Caco-2 (cell line): ENCODE data around the gene TRIM71. TPM values are rescaled to one million over a fixed set of nuclear protein-coding genes. Genes with fewer than 3 reads are reported as not detected.
"Not testable (repeated sequence)": the region's sequence is repeated elsewhere in the genome, so short reads cannot be mapped to it uniquely, and the experiment has no call there.

Experiments used
- BruUV-seq: library from RNA; stranded (reverse); fragments of 400-500 nt; replicated peaks from 2 replicates; lab custom pipeline; 2021; lab: Mats Ljungman, UMichigan
- CTCF ChIA-PET: fragments of 300-600 bp; sonication (Branson Sonifier 250); formaldehyde crosslinking; loops from one replicate; lab custom pipeline; 2022; ENCODE audit warnings: antibody characterized with exemption; lab: Charles Lee
- POLR2A ChIA-PET: fragments of 300-600 bp; sonication (Branson Sonifier 250); formaldehyde crosslinking; loops from one replicate; lab custom pipeline; 2022; ENCODE audit warnings: antibody characterized with exemption; lab: Charles Lee
- DNase-seq, 2 experiments: peaks; one replicate each; pipeline versions ENCODE4 v3.0.0 to v3.0.0-alpha.2; 2020 to 2022
- H3K27me3 ChIP-seq: replicated peaks from 2 replicates; pipeline ENCODE4 v1.6.0; 2011; ENCODE audit warnings: low read length; ENCODE audit not compliant: control insufficient read depth, insufficient read depth
- H3K36me3 ChIP-seq: 2 replicates; pipeline ENCODE4 v1.5.1; 2011; ENCODE audit warnings: low read length; ENCODE audit not compliant: control insufficient read depth, insufficient read depth
- H3K4me1 ChIP-seq: fragments of 250-450 bp; sonication (Bioruptor Pico); 2 replicates; pipeline ENCODE4 v1.5.1; 2020; ENCODE audit warnings: mild to moderate bottlenecking
- H3K4me3 ChIP-seq: 2 replicates; pipeline ENCODE4 v1.5.1; 2011; ENCODE audit warnings: low read depth, mild to moderate bottlenecking, control low read depth, low read length
- H3K9me3 ChIP-seq: fragments of 250-450 bp; sonication (Bioruptor Pico); 2 replicates; pipeline ENCODE4 v1.5.1; 2020; ENCODE audit warnings: mild to moderate bottlenecking, moderate library complexity
- H3K27ac Mint-ChIP-seq: one replicate; pipeline ENCODE4 v1.8.0; 2022; ENCODE audit warnings: mixed read lengths; ENCODE audit not compliant: unreplicated experiment
- H3K27me3 Mint-ChIP-seq: one replicate; pipeline ENCODE4 v1.8.0; 2022; ENCODE audit warnings: mixed read lengths; ENCODE audit not compliant: insufficient read depth, unreplicated experiment
- H3K36me3 Mint-ChIP-seq: one replicate; pipeline ENCODE4 v1.8.0; 2022; ENCODE audit warnings: mild to moderate bottlenecking, mixed read lengths; ENCODE audit not compliant: insufficient read depth, unreplicated experiment
- H3K4me1 Mint-ChIP-seq: one replicate; pipeline ENCODE4 v1.8.0; 2022; ENCODE audit warnings: low read depth, mixed read lengths; ENCODE audit not compliant: unreplicated experiment
- H3K4me3 Mint-ChIP-seq: one replicate; pipeline ENCODE4 v1.8.0; 2022; ENCODE audit warnings: mild to moderate bottlenecking, moderate library complexity, mixed read lengths; ENCODE audit not compliant: unreplicated experiment
- H3K9me3 Mint-ChIP-seq: one replicate; pipeline ENCODE4 v1.8.0; 2022; ENCODE audit warnings: mixed read lengths; ENCODE audit not compliant: unreplicated experiment
- CTCF ChIP-seq, 2 experiments: fragments of 200-600 bp in 1 of 2; IDR thresholded peaks; 1 replicate in 1 of 2; 2 replicates in 1 of 2; pipeline versions ENCODE4 v1.5.1 to v1.8.0; 2011 to 2022; ENCODE audit warnings: antibody characterized with exemption in 1 of 2, control low read depth in 1 of 2, inconsistent platforms in 1 of 2, low read depth in 1 of 2, low read length in 1 of 2, mild to moderate bottlenecking in 1 of 2, moderate library complexity in 1 of 2; ENCODE audit not compliant: insufficient read depth in 1 of 2, severe bottlenecking in 1 of 2, unreplicated experiment in 1 of 2
- intact Hi-C: fragments of 100-400 bp; cut with micrococcal nuclease; formaldehyde crosslinking; loops from one replicate; pipeline ENCODE4 v1.10.0; 2022; ENCODE audit not compliant: unreplicated experiment
- total RNA-seq: library from RNA; stranded (reverse); gene quantifications from 2 replicates; pipeline ENCODE4 v1.2.3, GENCODE V29; 2022

TRIM71 gene
- total RNA-seq, 1 experiment from 2014 or later = 68.4 TPM

DNA sequence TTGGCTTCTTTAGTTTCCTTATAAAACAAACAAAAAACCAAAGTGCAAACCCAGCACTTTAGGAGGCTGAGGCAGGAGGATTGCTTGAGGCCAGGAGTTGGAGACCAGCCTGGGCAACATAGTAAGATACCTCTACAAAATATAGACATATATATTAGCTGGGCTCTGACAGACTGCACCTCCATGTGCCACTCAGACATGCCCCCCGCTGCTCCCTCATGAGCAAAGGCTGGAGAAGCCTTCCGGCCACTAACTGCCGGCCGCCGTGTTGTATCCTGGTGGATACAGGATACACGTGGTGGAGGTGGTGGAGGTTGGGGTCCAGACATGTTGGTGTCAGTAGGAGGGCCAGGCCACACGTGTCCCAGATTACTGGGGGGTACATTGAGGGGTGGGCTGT lies 104.3 kb downstream of the TRIM71 start:
- Histone ChIP-seq H3K36me3 (no peaks in the 10 kb centered on the region), H3K4me3 (no peak overlapping the region), H3K9me3 (peaks cover 6% of the 10 kb centered on the region; the same call in 1 of the 2 replicates), H3K4me1 (no peaks in the 10 kb centered on the region), H3K27me3 (no peaks in the 10 kb centered on the region)
- no peaks in the 10 kb centered on the region for H3K4me1 Mint-ChIP-seq
- no peak for DNase-seq
- H3K27me3 Mint-ChIP-seq = no peaks in the 10 kb centered on the region
- ChIA-PET POLR2A (no interaction called here), CTCF (no interaction called here)
- no TSS peak for BruUV-seq
- H3K4me3 Mint-ChIP-seq = no peak overlapping the region
- no peaks in the 10 kb centered on the region for H3K9me3 Mint-ChIP-seq
- intact Hi-C loops = no loop called here
- H3K36me3 Mint-ChIP-seq = peaks cover 2% of the 10 kb centered on the region
- no peak overlapping the region for H3K27ac Mint-ChIP-seq
- no peak for TF ChIP-seq CTCF (IDR thresholded peaks at IDR 0.05; ENCODE audit: insufficient read depth in 1 of 2, low read depth in 1 of 2, low read length in 1 of 2, severe bottlenecking in 1 of 2, unreplicated experiment in 1 of 2)

DNA sequence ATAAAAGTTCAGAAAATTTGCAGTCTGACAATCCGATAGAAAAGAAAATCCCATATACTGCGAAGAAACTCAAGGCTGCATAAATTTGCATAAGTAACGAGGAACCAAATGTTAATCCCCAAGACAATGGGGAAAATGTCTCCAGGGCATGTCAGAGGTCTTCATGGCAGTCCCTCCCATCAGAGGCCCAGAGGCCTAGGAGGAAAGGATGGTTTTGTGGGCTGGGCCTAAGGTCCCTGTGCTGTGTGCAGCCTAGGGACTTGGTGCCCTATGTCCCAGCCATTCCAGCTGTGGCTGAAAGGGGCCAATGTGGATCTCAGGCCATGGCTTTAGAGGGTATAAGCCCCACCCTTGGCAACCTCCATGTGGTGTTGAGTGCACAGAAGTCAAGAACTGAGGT lies 112.4 kb downstream of the TRIM71 start:
- H3K4me3 ChIP-seq = no peak overlapping the region
- BruUV-seq = no TSS peak
- Mint-ChIP-seq H3K36me3 (no peaks in the 10 kb centered on the region), H3K9me3 (peaks cover 10% of the 10 kb centered on the region), H3K27me3 (no peaks in the 10 kb centered on the region), H3K4me3 (no peak overlapping the region), H3K4me1 (peaks cover 8% of the 10 kb centered on the region), H3K27ac (no peak overlapping the region)
- no peaks in the 10 kb centered on the region for H3K9me3 ChIP-seq
- CTCF ChIA-PET = no interaction called here
- POLR2A ChIA-PET = no interaction called here
- intact Hi-C loops = loop anchor here (5.0 to 10.0 kb wide), 2 partner anchors 85 to 113 kb away; partner anchors contain the start of gene TRIM71
- no peaks in the 10 kb centered on the region for H3K27me3 ChIP-seq
- no peaks in the 10 kb centered on the region for H3K36me3 ChIP-seq
- no peaks in the 10 kb centered on the region for H3K4me1 ChIP-seq
- TF ChIP-seq CTCF (IDR thresholded peaks at IDR 0.05; ENCODE audit: insufficient read depth in 1 of 2, low read depth in 1 of 2, low read length in 1 of 2, severe bottlenecking in 1 of 2, unreplicated experiment in 1 of 2) = no peak
- no peak for DNase-seq

GRCh38 chr3:32931273-32931672 lies 113.5 kb downstream of the TRIM71 start:
- H3K4me1 Mint-ChIP-seq, H3K36me3 ChIP-seq, POLR2A ChIA-PET, DNase-seq, H3K4me3 ChIP-seq, H3K4me1 ChIP-seq, H3K4me3 Mint-ChIP-seq, H3K9me3 ChIP-seq, H3K27me3 Mint-ChIP-seq, H3K27ac Mint-ChIP-seq, H3K36me3 Mint-ChIP-seq, H3K9me3 Mint-ChIP-seq, BruUV-seq, H3K27me3 ChIP-seq, CTCF ChIA-PET: not testable (repeated sequence)
- intact Hi-C loops = loop anchor here (5.0 to 10.0 kb wide), 2 partner anchors 86 to 114 kb away; partner anchors contain the start of gene TRIM71
